Astrocyte of the spinal cord (primary cell): ENCODE data around the gene SHD.

Source experiments
- DNase-seq: peaks from one replicate; pipeline ENCODE4 v3.0.0; 2011; ENCODE audit warnings: low read depth, low spot score
- H3K4me3 ChIP-seq: 2 replicates; pipeline ENCODE4 v1.5.1; 2011; ENCODE audit warnings: low read depth, mild to moderate bottlenecking, low read length, moderate library complexity
- CTCF ChIP-seq: IDR thresholded peaks from 2 replicates; pipeline ENCODE4 v1.5.1; 2012; ENCODE audit warnings: low read depth, mild to moderate bottlenecking, low read length, inconsistent platforms
- in situ Hi-C: cut with HindIII; loops from 2 replicates; pipeline ENCODE4 v1.10.0; 2017; ENCODE audit warnings: low sequenced_read_pairs

The SHD gene

GRCh38 chr19:4305659-4306058, 26.6 kb downstream of the SHD start:
- no peak for DNase-seq
- in situ Hi-C loops = no loop called here
- no peak for TF ChIP-seq CTCF

GRCh38 chr19:4310247-4311121, 31.4 kb downstream of the SHD start:
- no peak for DNase-seq
- no peak overlapping the region for H3K4me3 ChIP-seq
- no peak for TF ChIP-seq CTCF
- in situ Hi-C loops = no loop called here

More at GRCh38 chr19:4305659-4306058, 26.6 kb downstream of the SHD start:
- no peak overlapping the region for H3K4me3 ChIP-seq

- in situ Hi-C loops = no loop called here
- TF ChIP-seq CTCF = no peak
These were observed 34.9 kb downstream of the SHD start for GRCh38 chr19:4313847-4314490.

GRCh38 chr19:4316956-4317355, 37.9 kb downstream of the SHD start:
- no peak for TF ChIP-seq CTCF
- in situ Hi-C loops = no loop called here
- DNase-seq = no peak
- H3K4me3 ChIP-seq = no peak overlapping the region

More at GRCh38 chr19:4313847-4314490, 34.9 kb downstream of the SHD start:
- DNase-seq = no peak
- H3K4me3 ChIP-seq = no peak overlapping the region

- in situ Hi-C loops = no loop called here
- no peak for DNase-seq
- TF ChIP-seq CTCF = no peak
- no peak overlapping the region for H3K4me3 ChIP-seq
These were observed 39.4 kb downstream of the SHD start for GRCh38 chr19:4318460-4318859.

GRCh38 chr19:4319067-4319718, 40.1 kb downstream of the SHD start:
- no peak for TF ChIP-seq CTCF
- in situ Hi-C loops = no loop called here
- no peak overlapping the region for H3K4me3 ChIP-seq
- no peak for DNase-seq
